ENCODE results near the gene IFI27L2. TPM values are rescaled to one million over a fixed set of nuclear protein-coding genes. Genes with fewer than 3 reads are reported as not detected.

Gene IFI27L2
- total and polyA plus RNA-seq, 2 of the 8 experiments (the other 6 are each of a cell fraction or from before 2014, with no cell fraction given): 14.0 to 69.6 TPM

- Histone ChIP-seq H4K5ac (ENCODE audit: insufficient read length, low read depth, low read length) (no peak overlapping the region), H3K27me3 (replicated peaks in 1 of 4; ENCODE audit: control insufficient read depth in 3 of 4, extremely low read depth in 1 of 4, insufficient read depth in 3 of 4, low read length in 3 of 4) (peaks cover 0 to 5% (median 3%) of the 10 kb centered on the region in 4 experiments; a peak in 3 of 7 replicates), H3K36me3 (ENCODE audit: control insufficient read depth in 2 of 4, insufficient read depth in 4 of 4, low read length in 3 of 4) (no peaks in the 10 kb centered on the region), H3K56ac (replicated peaks; ENCODE audit: insufficient read length, low read depth, low read length) (no peak overlapping the region), H2BK15ac (ENCODE audit: low read length) (no peak overlapping the region), H3K27ac (ENCODE audit: low read depth, low read length) (no peak overlapping the region), H3K23ac (ENCODE audit: insufficient read length) (no peak overlapping the region), H3K23me2 (ENCODE audit: low read depth, low read length) (no peaks in the 10 kb centered on the region), H4K91ac (replicated peaks; ENCODE audit: insufficient read length, low read length) (no peak overlapping the region), H2AK5ac (ENCODE audit: low read depth, low read length) (no peak overlapping the region), H2BK120ac (replicated peaks; ENCODE audit: low read depth, low read length) (no peak overlapping the region), H3K14ac (ENCODE audit: insufficient read length) (no peak overlapping the region), H3K4ac (replicated peaks; ENCODE audit: insufficient read length, low read depth, low read length) (no peak overlapping the region), H3K9ac (replicated peaks in 1 of 4; ENCODE audit: extremely low read depth in 1 of 4, low read depth in 3 of 4, low read length in 3 of 4) (no peak overlapping the region), H3K4me2 (ENCODE audit: insufficient read depth in 1 of 2, low read depth in 2 of 2, low read length in 2 of 2) (peak overlapping the region in 1 of 2 experiments; percentile 1; a peak in 1 of 4 replicates), H3K4me1 (replicated peaks in 1 of 4; ENCODE audit: control insufficient read depth in 3 of 4, insufficient read depth in 4 of 4, low read length in 3 of 4) (peaks cover 2 to 18% (median 8%) of the 10 kb centered on the region in 4 experiments), H3K79me2 (ENCODE audit: control insufficient read depth in 1 of 2, insufficient read depth in 2 of 2, low read length in 2 of 2) (no peaks in the 10 kb centered on the region), H4K20me1 (replicated peaks in 1 of 2; ENCODE audit: control insufficient read depth in 1 of 2, insufficient read depth in 2 of 2, low read length in 2 of 2) (no peaks in the 10 kb centered on the region), H2BK12ac (ENCODE audit: low read depth, low read length) (no peak overlapping the region), H4K8ac (ENCODE audit: extremely low read depth, insufficient read depth, low read length) (no peak overlapping the region), H2BK20ac (ENCODE audit: low read length) (no peak overlapping the region), H2BK5ac (ENCODE audit: low read depth, low read length) (no peak overlapping the region), H2AFZ (ENCODE audit: low read length) (no peak overlapping the region), H3K4me3 (ENCODE audit: extremely low read depth in 1 of 4, insufficient read depth in 2 of 4, low read depth in 3 of 4, low read length in 4 of 4) (no peak overlapping the region), H3K79me1 (ENCODE audit: low read depth, low read length) (no peaks in the 10 kb centered on the region), H3K18ac (ENCODE audit: extremely low read depth, low read length) (no peak overlapping the region), H3K9me3 (ENCODE audit: insufficient read depth in 2 of 2, low read depth in 1 of 2, low read length in 1 of 2) (no peaks in the 10 kb centered on the region)
- CTCF ChIA-PET (ENCODE audit: partially characterized antibody): interaction anchor here (1.0 to 3.1 kb wide), 2 partner anchors 22 to 26 kb away, joined by 3 to 12 read pairs; no protein-coding TSS in a partner anchor
- DNase-seq (ENCODE audit: low read depth in 1 of 2, low spot score in 2 of 2): no peak
- POLR2A ChIA-PET (ENCODE audit: partially characterized antibody): interaction anchor here (1.7 to 1.8 kb wide), 2 partner anchors 10 to 83 kb away, joined by 3 to 6 read pairs; partner anchors contain the start of genes DDX24, IFI27L1 and PPP4R4
- TF ChIP-seq KDM5A (IDR thresholded peaks at IDR 0.05; ENCODE audit: low read length): no peak
- no peak for TF ChIP-seq RFX5 (IDR thresholded peaks at IDR 0.05; ENCODE audit: borderline replicate concordance, low read depth, low read length)
- TF ChIP-seq RBBP5 (IDR thresholded peaks at IDR 0.05; ENCODE audit: borderline replicate concordance, low read depth, low read length): 0 out of 2 replicates have a peak, but pooled peaks have one; percentile 8
- 0 out of 2 replicates have a peak, but pooled peaks have one; percentile 11 for TF ChIP-seq YY1 (IDR thresholded peaks at IDR 0.05; ENCODE audit: low read depth, low read length)
- WGBS, 2 experiments (ENCODE audit: extremely low coverage in 1 of 2, insufficient coverage in 1 of 2, insufficient read length in 1 of 2, insufficient replicate concordance in 2 of 2, low coverage in 1 of 2, low lambda C conversion rate in 2 of 2, missing lambda C conversion rate in 1 of 2): 75% methylated on average over 5 of the region's 5 CpGs; no CpG with 5 or more reads in 1 of the 2 experiments
- peak; percentile 7 for FAIRE-seq
Measured at GRCh38 chr14:94163796-94164195, 34.4 kb upstream of the IFI27L2 start.
